ENCODE measurements around the gene CDNF.

DNA sequence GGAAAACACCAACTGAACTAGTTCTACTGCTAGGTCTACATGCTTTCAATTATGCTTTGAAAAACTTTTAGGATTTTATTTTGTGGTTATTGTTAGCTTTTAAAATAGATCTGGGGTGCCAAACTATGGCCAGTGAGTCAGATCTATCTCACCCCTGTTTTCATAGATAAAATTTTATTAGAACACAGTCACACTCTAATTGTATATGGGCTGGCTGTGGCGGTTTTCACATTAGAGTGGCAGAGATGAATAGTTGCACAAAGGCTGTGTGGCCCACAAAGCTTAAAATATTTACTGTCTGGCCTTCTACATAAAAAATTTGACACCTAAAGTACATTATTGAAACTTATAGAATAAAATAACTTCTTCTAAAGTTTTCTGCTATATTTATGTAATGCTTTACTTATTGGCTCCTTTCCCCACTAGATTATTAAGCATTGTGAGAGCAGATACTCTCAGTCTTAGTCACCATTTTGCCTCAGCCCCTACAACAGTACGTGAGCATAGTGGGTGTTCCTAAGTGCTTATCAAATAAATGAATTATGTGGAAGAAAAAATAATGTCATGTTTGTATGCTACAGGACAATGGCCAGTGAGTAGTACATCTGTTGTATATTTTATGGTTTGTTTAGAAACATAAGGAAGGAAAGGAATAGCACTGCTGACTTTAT lies 35.4 kb upstream of the CDNF start:
- TF ChIP-seq, protein P1, sequence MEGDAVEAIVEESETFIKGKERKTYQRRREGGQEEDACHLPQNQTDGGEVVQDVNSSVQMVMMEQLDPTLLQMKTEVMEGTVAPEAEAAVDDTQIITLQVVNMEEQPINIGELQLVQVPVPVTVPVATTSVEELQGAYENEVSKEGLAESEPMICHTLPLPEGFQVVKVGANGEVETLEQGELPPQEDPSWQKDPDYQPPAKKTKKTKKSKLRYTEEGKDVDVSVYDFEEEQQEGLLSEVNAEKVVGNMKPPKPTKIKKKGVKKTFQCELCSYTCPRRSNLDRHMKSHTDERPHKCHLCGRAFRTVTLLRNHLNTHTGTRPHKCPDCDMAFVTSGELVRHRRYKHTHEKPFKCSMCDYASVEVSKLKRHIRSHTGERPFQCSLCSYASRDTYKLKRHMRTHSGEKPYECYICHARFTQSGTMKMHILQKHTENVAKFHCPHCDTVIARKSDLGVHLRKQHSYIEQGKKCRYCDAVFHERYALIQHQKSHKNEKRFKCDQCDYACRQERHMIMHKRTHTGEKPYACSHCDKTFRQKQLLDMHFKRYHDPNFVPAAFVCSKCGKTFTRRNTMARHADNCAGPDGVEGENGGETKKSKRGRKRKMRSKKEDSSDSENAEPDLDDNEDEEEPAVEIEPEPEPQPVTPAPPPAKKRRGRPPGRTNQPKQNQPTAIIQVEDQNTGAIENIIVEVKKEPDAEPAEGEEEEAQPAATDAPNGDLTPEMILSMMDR (IDR thresholded peaks at IDR 0.05), result no peak
- TF ChIP-seq POLR2A (IDR thresholded peaks at IDR 0.05), result no peak
